GM12878 (cell line): ENCODE results near the gene SPATA31D1.

ENCODE experiments used
- CHD2 ChIP-seq: IDR thresholded peaks from 2 replicates; pipeline ENCODE4 v1.6.1; 2011; ENCODE audit warnings: low read depth, low read length, improper control_type of control experiment, borderline replicate concordance
- CREB1 ChIP-seq: IDR thresholded peaks from 2 replicates; pipeline ENCODE4 v1.6.1; 2012; ENCODE audit warnings: low read depth, mild to moderate bottlenecking, inconsistent platforms
- CTCF ChIP-seq, 3 experiments: IDR thresholded peaks in 2 of 3; conservative IDR thresholded peaks in 1 of 3; 2 replicates each; pipeline ENCODE4 v1.5.1; 2011; ENCODE audit warnings: low read depth in 3 of 3, low read length in 3 of 3, mild to moderate bottlenecking in 3 of 3, control low read depth in 2 of 3, moderate library complexity in 2 of 3, inconsistent platforms in 1 of 3, mixed read lengths in 1 of 3; ENCODE audit not compliant: control insufficient read depth in 2 of 3, insufficient read depth in 1 of 3; ENCODE audit errors: extremely low read depth in 1 of 3
- NRF1 ChIP-seq: conservative IDR thresholded peaks from 2 replicates; pipeline ENCODE4 v1.6.1; 2011; ENCODE audit warnings: mild to moderate bottlenecking, low read depth, low read length, improper control_type of control experiment
- POLR2A ChIP-seq: IDR thresholded peaks from 2 replicates; pipeline ENCODE4 v1.6.1; 2011; ENCODE audit warnings: low read depth, mild to moderate bottlenecking, low read length
- REST ChIP-seq: IDR thresholded peaks from 2 replicates; pipeline ENCODE4 v1.6.1; 2012; ENCODE audit warnings: mild to moderate bottlenecking, low read depth, low read length
- ZNF274 ChIP-seq: IDR thresholded peaks from one replicate; pipeline ENCODE4 v1.8.0; 2011; ENCODE audit not compliant: insufficient read length, insufficient read depth
- ZSCAN29 ChIP-seq: fragments of 450-650 bp; IDR thresholded peaks from 2 replicates; pipeline ENCODE4 v1.6.1; 2017; ENCODE audit warnings: mild to moderate bottlenecking, moderate library complexity
- TF ChIP-seq, protein P1 (sequence below): IDR thresholded peaks from 2 replicates; pipeline ENCODE4 v1.6.1; 2012; ENCODE audit warnings: low read depth, low read length, improper control_type of control experiment

DNA sequence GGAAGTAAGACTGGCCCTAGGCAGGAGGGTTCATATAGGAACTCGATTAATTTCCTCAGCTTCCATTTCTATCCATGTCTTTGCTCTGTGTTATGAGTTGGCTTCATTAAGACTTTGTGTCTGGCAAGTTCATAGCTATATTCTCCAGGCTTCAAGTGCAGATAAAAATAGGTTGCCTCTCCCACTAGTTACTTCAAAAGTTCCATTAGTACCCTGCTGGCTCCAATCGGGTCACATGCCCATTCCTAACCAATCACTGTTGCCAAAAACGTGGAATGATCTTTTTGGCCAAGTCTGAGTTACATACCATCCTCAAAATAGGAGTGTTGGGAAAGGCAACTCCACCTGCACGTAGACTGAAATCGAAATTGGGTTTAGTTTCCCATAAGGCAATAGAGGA, 13.8 kb upstream of the SPATA31D1 start:
- TF ChIP-seq, protein P1, sequence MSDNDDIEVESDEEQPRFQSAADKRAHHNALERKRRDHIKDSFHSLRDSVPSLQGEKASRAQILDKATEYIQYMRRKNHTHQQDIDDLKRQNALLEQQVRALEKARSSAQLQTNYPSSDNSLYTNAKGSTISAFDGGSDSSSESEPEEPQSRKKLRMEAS: no peak
- no peak for TF ChIP-seq CREB1
- TF ChIP-seq REST: no peak
- no peak for TF ChIP-seq CHD2
- TF ChIP-seq ZSCAN29: no peak
- TF ChIP-seq ZNF274: no peak
- TF ChIP-seq NRF1: no peak
- no peak for TF ChIP-seq CTCF (IDR thresholded peaks at IDR 0.05 in 2 of 3, conservative IDR thresholded peaks at IDR 0.05 in 1 of 3; ENCODE audit: control insufficient read depth in 2 of 3, extremely low read depth in 1 of 3, insufficient read depth in 1 of 3, low read depth in 3 of 3, low read length in 3 of 3)
- TF ChIP-seq POLR2A: no peak
